DOHH2 (cell line): ENCODE data around the gene TARS2.

ENCODE experiments used
- EZH2phosphoT487 ChIP-seq: fragments of 200-600 bp; sonication (generic); IDR thresholded peaks from 2 replicates; pipeline ENCODE4 v1.6.1; 2017; ENCODE audit warnings: borderline replicate concordance, mild to moderate bottlenecking, antibody characterized with exemption, low read length, moderate library complexity, mixed read lengths
- TF ChIP-seq, protein P1 (sequence below): fragments of 200-600 bp; sonication (generic); IDR thresholded peaks from one replicate; pipeline ENCODE4 v1.5.1; 2014; ENCODE audit warnings: antibody characterized with exemption, mild to moderate bottlenecking, low read depth, low read length; ENCODE audit not compliant: poor library complexity, severe bottlenecking

DNA sequence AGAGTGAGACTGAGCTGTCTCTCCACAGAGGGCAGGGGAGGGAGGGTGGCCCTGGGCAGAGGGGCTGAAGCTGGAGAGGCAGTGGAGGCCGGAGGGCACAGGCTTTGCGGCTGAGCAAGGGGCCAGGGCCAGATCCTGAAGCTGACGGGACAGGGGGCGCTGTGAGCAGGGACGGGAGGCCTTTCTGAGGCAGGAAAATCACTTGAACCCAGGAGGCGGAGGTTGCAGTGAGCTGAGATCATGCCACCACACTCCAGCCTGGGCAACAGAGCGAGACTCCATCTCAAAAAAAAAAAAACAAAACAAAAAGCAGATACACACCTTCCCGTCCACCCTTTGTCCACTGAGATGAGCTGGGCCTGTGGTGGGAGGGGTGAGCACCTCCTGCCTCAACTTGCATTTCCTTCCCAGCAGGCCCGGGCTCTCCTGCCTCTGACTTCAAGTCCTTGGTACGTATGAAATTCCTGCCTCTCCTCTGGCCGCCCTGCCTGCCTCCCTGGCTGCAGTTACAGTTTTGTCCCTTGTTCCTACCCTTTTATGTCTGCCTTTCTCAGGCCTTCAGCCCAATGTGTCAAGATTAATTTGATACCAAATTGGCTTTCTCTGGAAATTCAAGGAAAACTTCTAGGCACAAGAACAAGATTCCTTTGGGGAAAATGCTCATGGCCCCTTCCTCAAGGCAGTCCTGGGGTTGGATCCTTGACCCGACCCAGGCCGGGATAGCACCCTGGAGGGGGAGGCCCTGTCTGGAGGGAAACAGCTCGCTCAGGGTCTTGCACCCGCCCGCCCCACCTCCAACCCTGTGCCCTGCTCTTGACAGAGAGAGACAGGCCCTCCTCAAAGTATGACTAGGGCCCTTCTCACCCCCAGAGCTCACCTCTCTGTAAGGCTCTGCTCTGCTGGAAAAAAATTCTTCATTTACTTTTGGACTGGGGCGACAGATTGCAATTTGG is 50.8 kb downstream of the TARS2 start:
- TF ChIP-seq, protein P1, sequence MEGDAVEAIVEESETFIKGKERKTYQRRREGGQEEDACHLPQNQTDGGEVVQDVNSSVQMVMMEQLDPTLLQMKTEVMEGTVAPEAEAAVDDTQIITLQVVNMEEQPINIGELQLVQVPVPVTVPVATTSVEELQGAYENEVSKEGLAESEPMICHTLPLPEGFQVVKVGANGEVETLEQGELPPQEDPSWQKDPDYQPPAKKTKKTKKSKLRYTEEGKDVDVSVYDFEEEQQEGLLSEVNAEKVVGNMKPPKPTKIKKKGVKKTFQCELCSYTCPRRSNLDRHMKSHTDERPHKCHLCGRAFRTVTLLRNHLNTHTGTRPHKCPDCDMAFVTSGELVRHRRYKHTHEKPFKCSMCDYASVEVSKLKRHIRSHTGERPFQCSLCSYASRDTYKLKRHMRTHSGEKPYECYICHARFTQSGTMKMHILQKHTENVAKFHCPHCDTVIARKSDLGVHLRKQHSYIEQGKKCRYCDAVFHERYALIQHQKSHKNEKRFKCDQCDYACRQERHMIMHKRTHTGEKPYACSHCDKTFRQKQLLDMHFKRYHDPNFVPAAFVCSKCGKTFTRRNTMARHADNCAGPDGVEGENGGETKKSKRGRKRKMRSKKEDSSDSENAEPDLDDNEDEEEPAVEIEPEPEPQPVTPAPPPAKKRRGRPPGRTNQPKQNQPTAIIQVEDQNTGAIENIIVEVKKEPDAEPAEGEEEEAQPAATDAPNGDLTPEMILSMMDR, result peak; percentile 28
- no peak for TF ChIP-seq EZH2phosphoT487
